Fibroblast of skin of abdomen (primary cell): ENCODE data around the gene BOD1L1. TPM values are rescaled to one million over a fixed set of nuclear protein-coding genes. Genes with fewer than 3 reads are reported as not detected.

Experiments used
- DNase-seq: peaks from one replicate; pipeline ENCODE4 v3.0.0-alpha.2; 2013
- polyA plus RNA-seq, 2 experiments: library from polyadenylated mRNA; unstranded; fragments of 120-200 nt; gene quantifications; one replicate each; pipeline ENCODE4 v1.2.1, GENCODE V29; 2013; ENCODE audit not compliant: insufficient read length in 2 of 2

The BOD1L1 gene
- polyA plus RNA-seq (2013, experiment 1 of 2; ENCODE audit: insufficient read length): 23.8 TPM
- polyA plus RNA-seq (2013, experiment 2 of 2; ENCODE audit: insufficient read length): 22.9 TPM

- DNase-seq: peak; percentile 89
Observed at GRCh38 chr4:13627606-13628311, at the start of gene BOD1L1. Gene BOD1L1 (minus strand): TSS chr4:13627725. CDS start chr4:13627587, 138 bp downstream.

GRCh38 chr4:13674971-13675370 is 47.4 kb upstream of the BOD1L1 start:
- no peak for DNase-seq

- no peak for DNase-seq
Observed at GRCh38 chr4:13673167-13673566, 45.6 kb upstream of the BOD1L1 start.

GRCh38 chr4:13670456-13671160 is 43.1 kb upstream of the BOD1L1 start:
- no peak for DNase-seq

GRCh38 chr4:13665701-13666660 is 38.5 kb upstream of the BOD1L1 start:
- no peak for DNase-seq

- DNase-seq: no peak
Observed at GRCh38 chr4:13659341-13660070, 32.0 kb upstream of the BOD1L1 start.

- DNase-seq: peak; percentile 67
Observed at GRCh38 chr4:13656569-13657405, 29.3 kb upstream of the BOD1L1 start.

GRCh38 chr4:13654162-13654797 is 26.8 kb upstream of the BOD1L1 start:
- DNase-seq: peak; percentile 58

- DNase-seq: no peak
Observed at GRCh38 chr4:13653766-13654161, 26.2 kb upstream of the BOD1L1 start.

GRCh38 chr4:13647031-13647430 is 19.5 kb upstream of the BOD1L1 start:
- DNase-seq: no peak

- DNase-seq: no peak
Observed at GRCh38 chr4:13645075-13645474, 17.6 kb upstream of the BOD1L1 start.

GRCh38 chr4:13642170-13642950 is 14.8 kb upstream of the BOD1L1 start:
- DNase-seq: peak; percentile 58

GRCh38 chr4:13641084-13641483 is 13.6 kb upstream of the BOD1L1 start:
- no peak for DNase-seq

- DNase-seq: peak; percentile 84
Observed at GRCh38 chr4:13640149-13640940, 12.8 kb upstream of the BOD1L1 start.

- DNase-seq: no peak
Observed at GRCh38 chr4:13635286-13635799, 7.8 kb upstream of the BOD1L1 start.

- DNase-seq: no peak
Observed at GRCh38 chr4:13633671-13634070, 6.1 kb upstream of the BOD1L1 start.

- DNase-seq: no peak
Observed at GRCh38 chr4:13627178-13627605, 333 bp downstream of the BOD1L1 start.

- no peak for DNase-seq
Observed at GRCh38 chr4:13626492-13627177, 890 bp downstream of the BOD1L1 start.
